ENCODE results near the gene SLC24A3.

DNA sequence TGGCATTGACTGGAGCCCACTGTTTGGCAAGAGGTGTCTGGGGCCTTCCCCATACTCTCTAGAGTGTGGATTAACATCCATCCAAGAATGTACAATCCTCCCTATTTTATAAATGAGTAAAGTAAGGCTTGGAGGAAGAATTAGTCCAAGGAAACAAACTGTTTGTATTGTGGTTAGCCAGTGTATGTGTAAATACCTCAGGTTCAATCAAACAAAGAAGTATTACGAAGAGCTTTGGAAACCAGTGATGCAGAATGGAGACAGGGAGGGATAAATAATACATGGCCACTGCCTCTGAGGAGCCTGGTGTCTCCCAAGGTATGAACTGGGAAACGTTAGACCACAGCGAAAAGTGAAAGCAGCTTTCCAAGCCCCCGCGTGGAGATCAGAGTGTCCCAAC, 319.0 kb downstream of the SLC24A3 start:
- TF ChIP-seq, protein P1, sequence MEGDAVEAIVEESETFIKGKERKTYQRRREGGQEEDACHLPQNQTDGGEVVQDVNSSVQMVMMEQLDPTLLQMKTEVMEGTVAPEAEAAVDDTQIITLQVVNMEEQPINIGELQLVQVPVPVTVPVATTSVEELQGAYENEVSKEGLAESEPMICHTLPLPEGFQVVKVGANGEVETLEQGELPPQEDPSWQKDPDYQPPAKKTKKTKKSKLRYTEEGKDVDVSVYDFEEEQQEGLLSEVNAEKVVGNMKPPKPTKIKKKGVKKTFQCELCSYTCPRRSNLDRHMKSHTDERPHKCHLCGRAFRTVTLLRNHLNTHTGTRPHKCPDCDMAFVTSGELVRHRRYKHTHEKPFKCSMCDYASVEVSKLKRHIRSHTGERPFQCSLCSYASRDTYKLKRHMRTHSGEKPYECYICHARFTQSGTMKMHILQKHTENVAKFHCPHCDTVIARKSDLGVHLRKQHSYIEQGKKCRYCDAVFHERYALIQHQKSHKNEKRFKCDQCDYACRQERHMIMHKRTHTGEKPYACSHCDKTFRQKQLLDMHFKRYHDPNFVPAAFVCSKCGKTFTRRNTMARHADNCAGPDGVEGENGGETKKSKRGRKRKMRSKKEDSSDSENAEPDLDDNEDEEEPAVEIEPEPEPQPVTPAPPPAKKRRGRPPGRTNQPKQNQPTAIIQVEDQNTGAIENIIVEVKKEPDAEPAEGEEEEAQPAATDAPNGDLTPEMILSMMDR (IDR thresholded peaks at IDR 0.05; ENCODE audit: insufficient read depth, low read depth, low read length) = no peak
- TF ChIP-seq EZH2 (IDR thresholded peaks at IDR 0.05; ENCODE audit: insufficient read depth, low read length) = no peak

All from astrocyte (in vitro differentiated cells and primary cell).